Astrocyte (in vitro differentiated cells and primary cell): ENCODE results near the gene SLC18A2. TPM values are rescaled to one million over a fixed set of nuclear protein-coding genes. Genes with fewer than 3 reads are reported as not detected.
A peak's percentile ranks its signal among the peaks of the same experiment; 100 is the strongest.

Experiments
- DNase-seq: peaks from one replicate; pipeline ENCODE4 v3.0.0-alpha.2; 2010; ENCODE audit warnings: low read depth
- FAIRE-seq: peaks from 2 replicates; lab custom pipeline; 2011; peaks lifted over from hg19 to GRCh38; lab: Jason Lieb, UNC
- H2AFZ ChIP-seq: 2 replicates; pipeline ENCODE4 v1.6.0; 2012; ENCODE audit warnings: low read depth, low read length, inconsistent platforms
- H3K27ac ChIP-seq: 2 replicates; pipeline ENCODE4 v1.5.1; 2011; ENCODE audit warnings: low read depth, low read length, inconsistent platforms
- H3K27me3 ChIP-seq: 2 replicates; pipeline ENCODE4 v1.6.0; 2011; ENCODE audit warnings: low read length, inconsistent platforms; ENCODE audit not compliant: insufficient read depth
- H3K36me3 ChIP-seq: 2 replicates; pipeline ENCODE4 v1.5.1; 2011; ENCODE audit warnings: low read length, inconsistent platforms; ENCODE audit not compliant: insufficient read depth
- H3K4me1 ChIP-seq: 2 replicates; pipeline ENCODE4 v1.5.1; 2011; ENCODE audit warnings: low read length, inconsistent platforms; ENCODE audit not compliant: insufficient read depth
- H3K4me2 ChIP-seq: 2 replicates; pipeline ENCODE4 v1.6.0; 2012; ENCODE audit warnings: low read length, inconsistent platforms
- H3K4me3 ChIP-seq: 2 replicates; pipeline ENCODE4 v1.5.1; 2011; ENCODE audit warnings: low read depth, mild to moderate bottlenecking, low read length, inconsistent platforms; ENCODE audit not compliant: insufficient read depth
- H3K79me2 ChIP-seq: 2 replicates; pipeline ENCODE4 v1.6.0; 2012; ENCODE audit warnings: mild to moderate bottlenecking, low read length, inconsistent platforms; ENCODE audit not compliant: insufficient read depth
- H3K9ac ChIP-seq: 2 replicates; pipeline ENCODE4 v1.6.0; 2012; ENCODE audit warnings: mild to moderate bottlenecking, low read length, inconsistent platforms
- H3K9me3 ChIP-seq: 2 replicates; pipeline ENCODE4 v1.5.1; 2012; ENCODE audit warnings: low read depth, mild to moderate bottlenecking, low read length, inconsistent platforms; ENCODE audit not compliant: insufficient read depth
- H4K20me1 ChIP-seq: 2 replicates; pipeline ENCODE4 v1.6.0; 2012; ENCODE audit warnings: low read length, inconsistent platforms; ENCODE audit not compliant: insufficient read depth
- H3K27ac Mint-ChIP-seq: one replicate; pipeline ENCODE4 v1.8.0; 2021; ENCODE audit warnings: mild to moderate bottlenecking, mixed read lengths; ENCODE audit not compliant: unreplicated experiment
- H3K27me3 Mint-ChIP-seq: one replicate; pipeline ENCODE4 v1.8.0; 2021; ENCODE audit warnings: low read depth, mixed read lengths; ENCODE audit not compliant: unreplicated experiment
- H3K36me3 Mint-ChIP-seq: one replicate; pipeline ENCODE4 v1.8.0; 2021; ENCODE audit warnings: low read depth, mixed read lengths; ENCODE audit not compliant: unreplicated experiment
- H3K4me1 Mint-ChIP-seq: one replicate; pipeline ENCODE4 v1.8.0; 2021; ENCODE audit warnings: low read depth, mixed read lengths; ENCODE audit not compliant: unreplicated experiment
- H3K4me3 Mint-ChIP-seq: one replicate; pipeline ENCODE4 v1.8.0; 2021; ENCODE audit warnings: mild to moderate bottlenecking, moderate library complexity, mixed read lengths; ENCODE audit not compliant: unreplicated experiment
- H3K9me3 Mint-ChIP-seq: one replicate; pipeline ENCODE4 v1.8.0; 2021; ENCODE audit warnings: mild to moderate bottlenecking, mixed read lengths; ENCODE audit not compliant: unreplicated experiment
- EZH2 ChIP-seq: IDR thresholded peaks from 2 replicates; pipeline ENCODE4 v1.6.1; 2012; ENCODE audit warnings: mild to moderate bottlenecking, low read length, inconsistent platforms; ENCODE audit not compliant: insufficient read depth
- total RNA-seq: library from RNA; stranded (reverse); gene quantifications from 2 replicates; pipeline ENCODE4 v1.2.1, GENCODE V29; 2021
- TF ChIP-seq, protein P1 (sequence below): IDR thresholded peaks from 2 replicates; pipeline ENCODE4 v1.5.1; 2011; ENCODE audit warnings: low read depth, mild to moderate bottlenecking, inconsistent platforms, low read length, moderate library complexity; ENCODE audit not compliant: insufficient read depth

Gene SLC18A2
- total RNA-seq, 1 donor from 2014 or later: not detected

GRCh38 chr10:117239721-117240620 lies 943 bp upstream of the SLC18A2 start:
- Mint-ChIP-seq H3K4me1 (peaks cover 2% of the 10 kb centered on the region), H3K27ac (no peak overlapping the region), H3K27me3 (peaks cover 82% of the 10 kb centered on the region), H3K9me3 (peaks cover 2% of the 10 kb centered on the region), H3K36me3 (no peaks in the 10 kb centered on the region), H3K4me3 (no peak overlapping the region)
- Histone ChIP-seq H3K9me3 (no peaks in the 10 kb centered on the region), H3K27ac (no peak overlapping the region), H3K9ac (no peak overlapping the region), H4K20me1 (no peaks in the 10 kb centered on the region), H3K4me3 (no peak overlapping the region), H3K36me3 (no peaks in the 10 kb centered on the region), H2AFZ (peak overlapping the region; percentile 24), H3K4me1 (no peaks in the 10 kb centered on the region), H3K4me2 (no peak overlapping the region), H3K79me2 (no peaks in the 10 kb centered on the region), H3K27me3 (peaks cover 29% of the 10 kb centered on the region)
- no peak for DNase-seq
- TF ChIP-seq, protein P1, sequence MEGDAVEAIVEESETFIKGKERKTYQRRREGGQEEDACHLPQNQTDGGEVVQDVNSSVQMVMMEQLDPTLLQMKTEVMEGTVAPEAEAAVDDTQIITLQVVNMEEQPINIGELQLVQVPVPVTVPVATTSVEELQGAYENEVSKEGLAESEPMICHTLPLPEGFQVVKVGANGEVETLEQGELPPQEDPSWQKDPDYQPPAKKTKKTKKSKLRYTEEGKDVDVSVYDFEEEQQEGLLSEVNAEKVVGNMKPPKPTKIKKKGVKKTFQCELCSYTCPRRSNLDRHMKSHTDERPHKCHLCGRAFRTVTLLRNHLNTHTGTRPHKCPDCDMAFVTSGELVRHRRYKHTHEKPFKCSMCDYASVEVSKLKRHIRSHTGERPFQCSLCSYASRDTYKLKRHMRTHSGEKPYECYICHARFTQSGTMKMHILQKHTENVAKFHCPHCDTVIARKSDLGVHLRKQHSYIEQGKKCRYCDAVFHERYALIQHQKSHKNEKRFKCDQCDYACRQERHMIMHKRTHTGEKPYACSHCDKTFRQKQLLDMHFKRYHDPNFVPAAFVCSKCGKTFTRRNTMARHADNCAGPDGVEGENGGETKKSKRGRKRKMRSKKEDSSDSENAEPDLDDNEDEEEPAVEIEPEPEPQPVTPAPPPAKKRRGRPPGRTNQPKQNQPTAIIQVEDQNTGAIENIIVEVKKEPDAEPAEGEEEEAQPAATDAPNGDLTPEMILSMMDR: no peak
- no peak for TF ChIP-seq EZH2
- no peak for FAIRE-seq

DNA sequence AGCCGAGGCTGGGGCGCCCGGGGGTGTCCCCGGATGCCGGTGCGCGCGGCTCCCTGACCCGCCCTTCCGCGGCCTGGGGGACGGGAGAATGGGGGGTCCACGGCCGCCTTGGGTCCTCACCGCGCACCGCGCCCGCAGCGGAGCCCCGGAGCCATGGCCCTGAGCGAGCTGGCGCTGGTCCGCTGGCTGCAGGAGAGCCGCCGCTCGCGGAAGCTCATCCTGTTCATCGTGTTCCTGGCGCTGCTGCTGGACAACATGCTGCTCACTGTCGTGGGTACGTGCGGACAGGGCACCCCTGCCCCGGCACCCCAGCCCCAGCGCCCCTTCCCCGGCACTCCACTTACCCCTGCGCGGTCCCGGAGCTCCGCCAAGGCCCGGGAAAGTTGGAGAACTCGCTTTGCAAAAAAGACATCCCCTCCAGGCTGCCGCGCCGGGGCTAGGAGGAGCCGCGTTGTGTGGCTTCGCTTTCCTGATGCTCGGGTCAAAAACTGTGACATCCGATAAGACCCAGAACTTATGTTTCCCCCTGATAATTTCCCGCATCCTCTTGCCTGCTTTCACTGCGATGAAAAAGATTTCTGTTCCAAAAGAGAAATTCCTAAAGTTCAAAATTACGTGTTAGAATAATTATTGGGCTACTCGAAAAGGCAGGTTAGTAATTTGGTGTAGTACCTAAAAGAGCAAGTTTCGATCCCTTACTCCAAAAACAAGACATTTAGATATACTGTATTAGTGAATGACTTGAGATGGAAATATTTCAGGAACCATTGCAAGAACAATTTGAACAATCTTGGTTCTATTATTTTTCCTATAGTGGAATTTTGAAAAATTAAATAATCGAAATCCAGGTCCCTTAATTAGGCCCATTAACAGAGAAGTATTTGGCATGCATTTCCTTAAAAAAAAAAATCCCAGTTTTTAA lies 888 bp downstream of the SLC18A2 start:
- Histone ChIP-seq H3K4me2 (peak overlapping the region; percentile 54), H2AFZ (no peak overlapping the region), H3K36me3 (no peaks in the 10 kb centered on the region), H3K27ac (no peak overlapping the region), H3K4me1 (no peaks in the 10 kb centered on the region), H4K20me1 (no peaks in the 10 kb centered on the region), H3K79me2 (no peaks in the 10 kb centered on the region), H3K9me3 (no peaks in the 10 kb centered on the region), H3K4me3 (no peak overlapping the region), H3K27me3 (peaks cover 26% of the 10 kb centered on the region), H3K9ac (no peak overlapping the region)
- TF ChIP-seq EZH2: peak; percentile 66
- TF ChIP-seq, protein P1: no peak
- no peaks in the 10 kb centered on the region for H3K36me3 Mint-ChIP-seq
- peaks cover 76% of the 10 kb centered on the region for H3K27me3 Mint-ChIP-seq
- H3K4me1 Mint-ChIP-seq: peaks cover 2% of the 10 kb centered on the region
- H3K9me3 Mint-ChIP-seq: peaks cover under 1% of the 10 kb centered on the region
- no peak overlapping the region for H3K27ac Mint-ChIP-seq
- no peak for FAIRE-seq
- no peak for DNase-seq
- peak overlapping the region; percentile 18 for H3K4me3 Mint-ChIP-seq
